Caco-2 (cell line): Measurements from ENCODE around the gene SNRPF. TPM values are rescaled to one million over a fixed set of nuclear protein-coding genes. Genes with fewer than 3 reads are reported as not detected.

Experiments
- BruUV-seq: library from RNA; stranded (reverse); fragments of 400-500 nt; replicated peaks from 2 replicates; lab custom pipeline; 2021; lab: Mats Ljungman, UMichigan
- CTCF ChIA-PET: fragments of 300-600 bp; sonication (Branson Sonifier 250); formaldehyde crosslinking; loops from one replicate; lab custom pipeline; 2022; ENCODE audit warnings: antibody characterized with exemption; lab: Charles Lee
- POLR2A ChIA-PET: fragments of 300-600 bp; sonication (Branson Sonifier 250); formaldehyde crosslinking; loops from one replicate; lab custom pipeline; 2022; ENCODE audit warnings: antibody characterized with exemption; lab: Charles Lee
- DNase-seq, 2 experiments: peaks; one replicate each; pipeline versions ENCODE4 v3.0.0 to v3.0.0-alpha.2; 2020 to 2022
- H3K27me3 ChIP-seq: replicated peaks from 2 replicates; pipeline ENCODE4 v1.6.0; 2011; ENCODE audit warnings: low read length; ENCODE audit not compliant: control insufficient read depth, insufficient read depth
- H3K36me3 ChIP-seq: 2 replicates; pipeline ENCODE4 v1.5.1; 2011; ENCODE audit warnings: low read length; ENCODE audit not compliant: control insufficient read depth, insufficient read depth
- H3K4me1 ChIP-seq: fragments of 250-450 bp; sonication (Bioruptor Pico); 2 replicates; pipeline ENCODE4 v1.5.1; 2020; ENCODE audit warnings: mild to moderate bottlenecking
- H3K4me3 ChIP-seq: 2 replicates; pipeline ENCODE4 v1.5.1; 2011; ENCODE audit warnings: low read depth, mild to moderate bottlenecking, control low read depth, low read length
- H3K9me3 ChIP-seq: fragments of 250-450 bp; sonication (Bioruptor Pico); 2 replicates; pipeline ENCODE4 v1.5.1; 2020; ENCODE audit warnings: mild to moderate bottlenecking, moderate library complexity
- H3K27ac Mint-ChIP-seq: one replicate; pipeline ENCODE4 v1.8.0; 2022; ENCODE audit warnings: mixed read lengths; ENCODE audit not compliant: unreplicated experiment
- H3K27me3 Mint-ChIP-seq: one replicate; pipeline ENCODE4 v1.8.0; 2022; ENCODE audit warnings: mixed read lengths; ENCODE audit not compliant: insufficient read depth, unreplicated experiment
- H3K36me3 Mint-ChIP-seq: one replicate; pipeline ENCODE4 v1.8.0; 2022; ENCODE audit warnings: mild to moderate bottlenecking, mixed read lengths; ENCODE audit not compliant: insufficient read depth, unreplicated experiment
- H3K4me1 Mint-ChIP-seq: one replicate; pipeline ENCODE4 v1.8.0; 2022; ENCODE audit warnings: low read depth, mixed read lengths; ENCODE audit not compliant: unreplicated experiment
- H3K4me3 Mint-ChIP-seq: one replicate; pipeline ENCODE4 v1.8.0; 2022; ENCODE audit warnings: mild to moderate bottlenecking, moderate library complexity, mixed read lengths; ENCODE audit not compliant: unreplicated experiment
- H3K9me3 Mint-ChIP-seq: one replicate; pipeline ENCODE4 v1.8.0; 2022; ENCODE audit warnings: mixed read lengths; ENCODE audit not compliant: unreplicated experiment
- CTCF ChIP-seq, 2 experiments: fragments of 200-600 bp in 1 of 2; IDR thresholded peaks; 1 replicate in 1 of 2; 2 replicates in 1 of 2; pipeline versions ENCODE4 v1.5.1 to v1.8.0; 2011 to 2022; ENCODE audit warnings: antibody characterized with exemption in 1 of 2, control low read depth in 1 of 2, inconsistent platforms in 1 of 2, low read depth in 1 of 2, low read length in 1 of 2, mild to moderate bottlenecking in 1 of 2, moderate library complexity in 1 of 2; ENCODE audit not compliant: insufficient read depth in 1 of 2, severe bottlenecking in 1 of 2, unreplicated experiment in 1 of 2
- intact Hi-C: fragments of 100-400 bp; cut with micrococcal nuclease; formaldehyde crosslinking; loops from one replicate; pipeline ENCODE4 v1.10.0; 2022; ENCODE audit not compliant: unreplicated experiment
- total RNA-seq: library from RNA; stranded (reverse); gene quantifications from 2 replicates; pipeline ENCODE4 v1.2.3, GENCODE V29; 2022

The SNRPF gene
- total RNA-seq, 1 experiment from 2014 or later = 48.0 TPM

- H3K9me3 Mint-ChIP-seq = no peaks in the 10 kb centered on the region
- Histone ChIP-seq H3K4me3 (no peak overlapping the region), H3K36me3 (no peaks in the 10 kb centered on the region), H3K9me3 (no peaks in the 10 kb centered on the region), H3K27me3 (no peaks in the 10 kb centered on the region), H3K4me1 (no peaks in the 10 kb centered on the region)
- intact Hi-C loops = no loop called here
- no TSS peak for BruUV-seq
- ChIA-PET CTCF (no interaction called here), POLR2A (no interaction called here)
- H3K27ac Mint-ChIP-seq = no peak overlapping the region
- no peak for TF ChIP-seq CTCF (IDR thresholded peaks at IDR 0.05; ENCODE audit: insufficient read depth in 1 of 2, low read depth in 1 of 2, low read length in 1 of 2, severe bottlenecking in 1 of 2, unreplicated experiment in 1 of 2)
- peaks cover 7% of the 10 kb centered on the region for H3K27me3 Mint-ChIP-seq
- H3K4me1 Mint-ChIP-seq = no peaks in the 10 kb centered on the region
- DNase-seq = no peak
- no peak overlapping the region for H3K4me3 Mint-ChIP-seq
- H3K36me3 Mint-ChIP-seq = no peaks in the 10 kb centered on the region
Observed at GRCh38 chr12:95890958-95891357, 32.2 kb downstream of the SNRPF start.

- H3K4me1 ChIP-seq = no peaks in the 10 kb centered on the region
- Mint-ChIP-seq H3K27ac (no peak overlapping the region), H3K4me3 (no peak overlapping the region), H3K36me3 (no peaks in the 10 kb centered on the region), H3K27me3 (peaks cover 3% of the 10 kb centered on the region), H3K9me3 (no peaks in the 10 kb centered on the region), H3K4me1 (no peaks in the 10 kb centered on the region)
- no peaks in the 10 kb centered on the region for H3K36me3 ChIP-seq
- intact Hi-C loops = no loop called here
- ChIA-PET CTCF (no interaction called here), POLR2A (no interaction called here)
- no peaks in the 10 kb centered on the region for H3K27me3 ChIP-seq
- DNase-seq = no peak
- no peak for TF ChIP-seq CTCF (IDR thresholded peaks at IDR 0.05; ENCODE audit: insufficient read depth in 1 of 2, low read depth in 1 of 2, low read length in 1 of 2, severe bottlenecking in 1 of 2, unreplicated experiment in 1 of 2)
- no peak overlapping the region for H3K4me3 ChIP-seq
- no peaks in the 10 kb centered on the region for H3K9me3 ChIP-seq
- BruUV-seq = no TSS peak
Observed at GRCh38 chr12:95896846-95897245, 38.1 kb downstream of the SNRPF start.

- Mint-ChIP-seq H3K4me3 (no peak overlapping the region), H3K4me1 (no peaks in the 10 kb centered on the region), H3K36me3 (no peaks in the 10 kb centered on the region), H3K9me3 (no peaks in the 10 kb centered on the region), H3K27ac (no peak overlapping the region), H3K27me3 (peaks cover under 1% of the 10 kb centered on the region)
- POLR2A ChIA-PET = no interaction called here
- Histone ChIP-seq H3K27me3 (no peaks in the 10 kb centered on the region), H3K4me3 (no peak overlapping the region), H3K4me1 (no peaks in the 10 kb centered on the region), H3K36me3 (no peaks in the 10 kb centered on the region), H3K9me3 (peaks cover 3% of the 10 kb centered on the region)
- no peak for DNase-seq
- intact Hi-C loops = no loop called here
- no TSS peak for BruUV-seq
- CTCF ChIA-PET = no interaction called here
- TF ChIP-seq CTCF (IDR thresholded peaks at IDR 0.05; ENCODE audit: insufficient read depth in 1 of 2, low read depth in 1 of 2, low read length in 1 of 2, severe bottlenecking in 1 of 2, unreplicated experiment in 1 of 2) = no peak
Observed at GRCh38 chr12:95898081-95898480, 39.3 kb downstream of the SNRPF start.
